GM06990 (cell line): Measurements from ENCODE around the gene TLL1.

Experiments
- DNase-seq: peaks from one replicate; pipeline ENCODE4 v3.0.0-alpha.2; 2011; ENCODE audit not compliant: insufficient read length; ENCODE audit errors: extremely low read depth
- H3K27me3 ChIP-seq: replicated peaks from 2 replicates; pipeline ENCODE4 v1.6.0; 2011; ENCODE audit warnings: low read length; ENCODE audit not compliant: control insufficient read depth, insufficient read depth
- H3K36me3 ChIP-seq: 2 replicates; pipeline ENCODE4 v1.5.1; 2011; ENCODE audit warnings: low read length; ENCODE audit not compliant: control insufficient read depth, insufficient read depth
- H3K4me3 ChIP-seq: replicated peaks from 2 replicates; pipeline ENCODE4 v1.5.1; 2011; ENCODE audit warnings: low read depth, mild to moderate bottlenecking, control low read depth, low read length
- TF ChIP-seq, protein P1 (sequence below): IDR thresholded peaks from 2 replicates; pipeline ENCODE4 v1.5.1; 2011; ENCODE audit warnings: low read length, control low read depth, mild to moderate bottlenecking, inconsistent platforms; ENCODE audit not compliant: insufficient read depth, poor library complexity, severe bottlenecking

Gene TLL1

DNA sequence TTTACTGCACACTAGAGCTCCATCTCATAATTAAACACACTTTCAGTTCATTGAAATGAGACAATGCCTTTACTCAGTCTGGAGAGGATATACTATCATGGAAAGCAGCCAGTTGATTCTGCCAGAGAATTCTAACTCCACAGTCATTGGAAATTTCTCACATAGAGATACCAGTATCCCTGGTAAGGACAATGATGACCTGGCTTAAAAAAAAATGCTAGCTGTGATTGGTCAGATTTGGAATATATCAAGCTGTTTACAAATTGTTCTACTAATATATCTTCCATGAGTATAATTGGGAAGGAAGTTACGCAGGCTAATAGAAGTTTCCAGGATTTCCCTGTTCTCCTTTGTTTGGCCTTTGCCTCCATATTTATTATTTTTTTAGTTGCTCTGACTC is 34.5 kb upstream of the TLL1 start:
- TF ChIP-seq, protein P1, sequence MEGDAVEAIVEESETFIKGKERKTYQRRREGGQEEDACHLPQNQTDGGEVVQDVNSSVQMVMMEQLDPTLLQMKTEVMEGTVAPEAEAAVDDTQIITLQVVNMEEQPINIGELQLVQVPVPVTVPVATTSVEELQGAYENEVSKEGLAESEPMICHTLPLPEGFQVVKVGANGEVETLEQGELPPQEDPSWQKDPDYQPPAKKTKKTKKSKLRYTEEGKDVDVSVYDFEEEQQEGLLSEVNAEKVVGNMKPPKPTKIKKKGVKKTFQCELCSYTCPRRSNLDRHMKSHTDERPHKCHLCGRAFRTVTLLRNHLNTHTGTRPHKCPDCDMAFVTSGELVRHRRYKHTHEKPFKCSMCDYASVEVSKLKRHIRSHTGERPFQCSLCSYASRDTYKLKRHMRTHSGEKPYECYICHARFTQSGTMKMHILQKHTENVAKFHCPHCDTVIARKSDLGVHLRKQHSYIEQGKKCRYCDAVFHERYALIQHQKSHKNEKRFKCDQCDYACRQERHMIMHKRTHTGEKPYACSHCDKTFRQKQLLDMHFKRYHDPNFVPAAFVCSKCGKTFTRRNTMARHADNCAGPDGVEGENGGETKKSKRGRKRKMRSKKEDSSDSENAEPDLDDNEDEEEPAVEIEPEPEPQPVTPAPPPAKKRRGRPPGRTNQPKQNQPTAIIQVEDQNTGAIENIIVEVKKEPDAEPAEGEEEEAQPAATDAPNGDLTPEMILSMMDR = no peak
- Histone ChIP-seq H3K4me3 (no peak overlapping the region), H3K27me3 (no peaks in the 10 kb centered on the region), H3K36me3 (no peaks in the 10 kb centered on the region)
- DNase-seq = no peak

DNA sequence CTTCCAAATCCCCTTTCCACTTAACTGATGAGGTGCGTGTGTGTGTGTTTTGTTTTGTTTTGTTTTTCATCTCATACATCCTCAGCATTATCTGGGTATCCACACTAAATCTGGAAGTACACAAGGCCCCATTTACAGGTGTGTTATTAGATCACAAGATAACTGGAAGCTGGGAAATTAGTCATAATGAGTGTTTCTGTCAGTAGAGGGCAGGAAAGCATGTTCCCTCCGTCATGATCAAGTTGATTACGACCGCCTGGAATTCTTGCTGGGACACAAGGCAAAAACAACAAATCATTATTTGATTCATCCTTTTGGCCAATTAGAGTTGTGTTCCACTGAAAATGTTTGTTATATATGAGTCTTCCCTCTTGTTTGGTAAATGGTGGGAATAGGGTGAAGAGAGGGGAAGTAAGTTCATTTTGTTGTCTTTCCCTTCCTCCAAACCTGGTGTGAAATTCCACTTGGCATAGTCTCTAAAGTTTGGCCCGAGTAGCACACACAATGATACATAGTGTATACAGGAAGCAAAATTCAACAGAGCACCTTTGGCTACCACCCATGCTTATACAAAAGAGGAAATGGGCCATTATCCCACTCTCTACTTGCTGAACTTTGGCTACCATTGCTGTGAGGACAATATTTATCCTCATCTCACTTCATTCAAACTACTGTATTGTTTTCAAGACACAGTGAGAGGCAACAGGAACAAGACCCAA is 33.3 kb upstream of the TLL1 start:
- Histone ChIP-seq H3K27me3 (no peaks in the 10 kb centered on the region), H3K4me3 (no peak overlapping the region), H3K36me3 (no peaks in the 10 kb centered on the region)
- DNase-seq = no peak
- TF ChIP-seq, protein P1 = no peak

DNA sequence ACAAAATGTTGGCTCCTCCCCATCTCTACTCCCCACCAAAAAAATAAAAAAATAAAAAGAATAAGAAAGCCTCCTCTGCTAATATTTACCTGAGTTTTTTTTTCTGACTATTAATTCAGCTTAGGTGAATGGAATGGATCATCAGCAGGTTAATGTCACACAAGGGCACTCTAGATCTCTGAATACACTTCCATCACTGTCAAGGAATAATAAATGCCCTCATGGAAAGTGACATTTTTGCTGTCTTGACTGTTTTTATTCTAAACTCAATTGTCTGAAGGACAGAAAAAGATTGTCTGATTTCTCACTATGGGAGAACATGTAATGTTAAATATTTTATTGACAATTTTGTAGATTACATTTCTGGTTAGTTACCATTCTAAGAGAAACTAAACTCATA is 30.4 kb upstream of the TLL1 start:
- Histone ChIP-seq H3K36me3 (no peaks in the 10 kb centered on the region), H3K4me3 (no peak overlapping the region), H3K27me3 (no peaks in the 10 kb centered on the region)
- DNase-seq = no peak
- TF ChIP-seq, protein P1 = no peak

DNA sequence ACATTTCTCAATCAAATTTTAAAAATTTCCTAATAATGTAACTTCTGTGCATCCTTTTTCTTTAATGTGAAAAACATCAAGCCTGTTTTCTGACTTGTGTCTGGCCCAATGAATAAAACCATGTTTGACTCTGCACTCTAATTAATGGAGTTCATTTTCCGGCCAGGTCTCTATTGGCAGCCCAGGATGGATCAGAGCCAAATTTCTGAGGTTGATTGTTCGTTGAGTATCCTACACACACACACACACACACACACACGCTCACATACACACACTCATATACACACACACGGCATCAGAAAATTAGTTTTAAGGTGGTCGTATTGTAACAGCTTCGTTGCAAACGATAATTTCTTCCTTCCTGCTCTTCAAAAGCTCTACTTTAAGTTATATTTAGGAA is 28.9 kb upstream of the TLL1 start:
- TF ChIP-seq, protein P1 = no peak
- DNase-seq = no peak
- H3K4me3 ChIP-seq = no peak overlapping the region

DNA sequence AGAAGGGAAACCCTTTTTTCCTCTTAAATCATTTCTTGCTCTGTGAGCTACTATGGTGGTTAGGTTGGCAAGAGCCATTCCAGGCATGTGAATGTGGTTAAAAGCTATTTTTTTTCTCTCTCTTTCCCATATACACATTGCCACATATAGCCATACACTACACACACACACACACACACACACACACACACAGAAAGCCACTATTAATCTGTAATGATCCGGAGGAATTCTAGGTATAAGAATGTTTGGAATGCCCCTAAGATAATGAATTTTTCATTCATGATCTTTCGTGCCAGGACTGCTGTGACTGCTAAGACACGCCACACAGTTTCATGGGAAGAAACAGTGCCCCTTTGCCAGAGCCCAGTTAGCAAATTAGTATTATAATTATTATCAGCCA is 21.8 kb upstream of the TLL1 start:
- DNase-seq = no peak
- TF ChIP-seq, protein P1 = no peak
- H3K36me3 ChIP-seq = no peaks in the 10 kb centered on the region
- no peaks in the 10 kb centered on the region for H3K27me3 ChIP-seq
- H3K4me3 ChIP-seq = no peak overlapping the region

More for the DNA sequence above, 28.9 kb upstream of the TLL1 start:
- H3K27me3 ChIP-seq = no peaks in the 10 kb centered on the region
- H3K36me3 ChIP-seq = no peaks in the 10 kb centered on the region

DNA sequence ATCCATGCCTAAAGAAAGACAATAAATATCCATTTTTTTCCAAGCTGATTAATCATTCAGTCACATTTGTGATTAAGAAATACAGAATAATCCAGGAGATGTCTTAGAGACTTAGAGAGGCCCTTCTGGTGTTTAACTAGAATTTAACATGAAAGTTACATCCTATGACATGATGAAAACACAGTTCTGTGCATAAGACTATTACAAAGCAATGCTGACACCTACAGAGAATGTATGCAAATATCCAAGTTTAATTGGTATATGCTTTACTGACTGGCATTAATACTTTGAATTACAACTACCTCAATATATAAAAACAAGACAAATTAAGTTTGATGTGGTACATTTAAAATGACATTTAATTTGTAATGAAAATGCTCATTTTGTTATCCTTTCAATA is 17.8 kb upstream of the TLL1 start:
- H3K4me3 ChIP-seq = no peak overlapping the region
- H3K27me3 ChIP-seq = no peaks in the 10 kb centered on the region
- TF ChIP-seq, protein P1 = no peak
- no peaks in the 10 kb centered on the region for H3K36me3 ChIP-seq
- DNase-seq = no peak
